SH-SY5Y (cell line): ENCODE measurements around the gene SRPK3.

Source experiments
- GATA2 ChIP-seq: IDR thresholded peaks from 2 replicates; pipeline ENCODE4 v1.6.1; 2011; ENCODE audit warnings: mild to moderate bottlenecking, low read depth, low read length
- GATA3 ChIP-seq: IDR thresholded peaks from 2 replicates; pipeline ENCODE4 v1.6.1; 2011; ENCODE audit warnings: low read depth, mild to moderate bottlenecking, low read length, moderate library complexity

Gene SRPK3

GRCh38 chrX:153766871-153767673 is 13.8 kb upstream of the SRPK3 start:
- no peak for TF ChIP-seq GATA2
- TF ChIP-seq GATA3: no peak

GRCh38 chrX:153767674-153768055 is 13.2 kb upstream of the SRPK3 start:
- TF ChIP-seq GATA2 (no peak), GATA3 (no peak)

- no peak for TF ChIP-seq GATA2
- no peak for TF ChIP-seq GATA3
Observed at GRCh38 chrX:153768311-153769157, 12.3 kb upstream of the SRPK3 start.

- TF ChIP-seq GATA3 (no peak), GATA2 (no peak)
Observed at GRCh38 chrX:153769158-153769864, 11.5 kb upstream of the SRPK3 start.

GRCh38 chrX:153769865-153770600 is 10.8 kb upstream of the SRPK3 start:
- TF ChIP-seq GATA2 (no peak), GATA3 (no peak)

GRCh38 chrX:153770601-153771414 is 10.0 kb upstream of the SRPK3 start:
- TF ChIP-seq GATA2: no peak
- TF ChIP-seq GATA3: no peak

- TF ChIP-seq GATA3 (no peak), GATA2 (no peak)
Observed at GRCh38 chrX:153771415-153772315, 9.2 kb upstream of the SRPK3 start.

GRCh38 chrX:153772316-153773217 is 8.3 kb upstream of the SRPK3 start:
- TF ChIP-seq GATA3: no peak
- TF ChIP-seq GATA2: no peak

GRCh38 chrX:153773218-153773611 is 7.6 kb upstream of the SRPK3 start:
- TF ChIP-seq GATA2 (no peak), GATA3 (no peak)

- TF ChIP-seq GATA3 (no peak), GATA2 (no peak)
Observed at GRCh38 chrX:153773741-153774575, 6.9 kb upstream of the SRPK3 start.
